D721Med (cell line): ENCODE measurements around the gene LGR4.

Source experiments
- DNase-seq: peaks from one replicate; pipeline ENCODE4 v3.0.0; 2011; ENCODE audit warnings: low spot score; ENCODE audit not compliant: insufficient read length
- FAIRE-seq: peaks from 2 replicates; lab custom pipeline; 2011; peaks lifted over from hg19 to GRCh38; lab: Jason Lieb, UNC
- CTCF ChIP-seq: IDR thresholded peaks from 2 replicates; pipeline ENCODE4 v1.5.1; 2012; ENCODE audit warnings: mild to moderate bottlenecking, control low read depth; ENCODE audit not compliant: insufficient read depth; ENCODE audit errors: missing control alignments

LGR4 gene

GRCh38 chr11:27319072-27319471 lies 153.5 kb downstream of the LGR4 start:
- TF ChIP-seq CTCF: no peak
- FAIRE-seq (no peak), DNase-seq (no peak)

GRCh38 chr11:27317751-27318150 lies 154.8 kb downstream of the LGR4 start:
- TF ChIP-seq CTCF: no peak
- DNase-seq (no peak), FAIRE-seq (no peak)
